GM12878 (cell line): ENCODE measurements around the gene NADSYN1. TPM values are rescaled to one million over a fixed set of nuclear protein-coding genes. Genes with fewer than 3 reads are reported as not detected.

Experiments
- CREM ChIP-seq: IDR thresholded peaks from 2 replicates; pipeline ENCODE4 v1.6.1; 2014; ENCODE audit warnings: antibody characterized with exemption, low read depth
- EP300 ChIP-seq, 2 experiments: fragments of 150-350 bp in 1 of 2; IDR thresholded peaks; 2 replicates each; pipeline ENCODE4 v1.6.1; 2011 to 2012; ENCODE audit warnings: low read depth in 2 of 2, low read length in 2 of 2, borderline replicate concordance in 1 of 2, improper control_type of control experiment in 1 of 2, inconsistent platforms in 1 of 2; ENCODE audit not compliant: control insufficient read depth in 1 of 2
- ETV6 ChIP-seq, 2 experiments: fragments of 450-650 bp in 1 of 2; IDR thresholded peaks in 1 of 2; conservative IDR thresholded peaks in 1 of 2; 2 replicates each; pipeline ENCODE4 v1.6.1; 2014; ENCODE audit warnings: antibody characterized with exemption in 1 of 2, borderline replicate concordance in 1 of 2, low read depth in 1 of 2, mild to moderate bottlenecking in 1 of 2, moderate library complexity in 1 of 2
- HDAC2 ChIP-seq: fragments of 200-600 bp; sonication (generic); IDR thresholded peaks from 2 replicates; pipeline ENCODE4 v1.6.1; 2017
- KAT2A ChIP-seq: conservative IDR thresholded peaks from 2 replicates; pipeline ENCODE4 v1.6.1; 2011; ENCODE audit warnings: low read depth, low read length; ENCODE audit not compliant: control insufficient read depth
- MLLT1 ChIP-seq: fragments of 450-650 bp; IDR thresholded peaks from 2 replicates; pipeline ENCODE4 v1.6.1; 2016; ENCODE audit warnings: mild to moderate bottlenecking
- NR2C2 ChIP-seq: IDR thresholded peaks from 2 replicates; pipeline ENCODE4 v1.6.1; 2011; ENCODE audit warnings: borderline replicate concordance, low read depth; ENCODE audit not compliant: control insufficient read depth, insufficient read length
- PRDM15 ChIP-seq: fragments of 450-650 bp; formaldehyde crosslinking; IDR thresholded peaks from 2 replicates; pipeline ENCODE4 v1.4.0; 2020; ENCODE audit warnings: mild to moderate bottlenecking, moderate library complexity
- RAD21 ChIP-seq: IDR thresholded peaks from 2 replicates; pipeline ENCODE4 v1.6.1; 2011; ENCODE audit warnings: mild to moderate bottlenecking, low read depth, low read length, moderate library complexity; ENCODE audit not compliant: insufficient read depth
- STAT1 ChIP-seq: fragments of 450-650 bp; conservative IDR thresholded peaks from 2 replicates; pipeline ENCODE4 v1.6.1; 2014; ENCODE audit warnings: antibody characterized with exemption, mild to moderate bottlenecking
- SUPT20H ChIP-seq: IDR thresholded peaks from 2 replicates; pipeline ENCODE4 v1.6.1; 2011; ENCODE audit warnings: low read depth, mild to moderate bottlenecking, low read length, moderate library complexity, borderline replicate concordance; ENCODE audit not compliant: control insufficient read depth
- TCF3 ChIP-seq: IDR thresholded peaks from 2 replicates; pipeline ENCODE4 v1.6.1; 2012; ENCODE audit warnings: low read depth, mild to moderate bottlenecking, low read length, borderline replicate concordance; ENCODE audit not compliant: insufficient read depth
- polyA plus RNA-seq, 11 experiments: library from polyadenylated mRNA; depleted of rRNA in 4 of 11; unstranded in 6 of 11; stranded (reverse) in 5 of 11; fragments of >200 nt; fragmentation: Nextera tagmentation in 4 of 11; fragmentation: Illumina TruSeq in 1 of 11; extraction: Ambion mirVana in 4 of 11; extraction: Trizol in 1 of 11; gene quantifications; 1 replicate in 1 of 11; 2 replicates in 10 of 11; pipeline versions ENCODE4 v1.2.1 to v1.2.3, GENCODE V29; 2011 to 2016; ENCODE audit warnings: inconsistent platforms in 2 of 11, missing spikeins in 2 of 11, low read depth in 1 of 11
- total RNA-seq, 4 experiments: library from RNA; depleted of rRNA in 3 of 4; stranded (reverse); fragments of >200 nt in 3 of 4; fragmentation: Illumina TruSeq in 1 of 4; extraction: Trizol in 1 of 4; gene quantifications; 2 replicates each; pipeline versions ENCODE4 v1.2.1 to v1.2.3, GENCODE V29; 2013 to 2021
- TF ChIP-seq, protein P1 (sequence below): IDR thresholded peaks from 2 replicates; pipeline ENCODE4 v1.6.1; 2012; ENCODE audit warnings: improper control_type of control experiment, low read depth, low read length; ENCODE audit not compliant: insufficient replicate concordance
- TF ChIP-seq, protein P2 (sequence below): IDR thresholded peaks from 2 replicates; pipeline ENCODE4 v1.6.1; 2011; ENCODE audit warnings: mild to moderate bottlenecking, low read depth, low read length, moderate library complexity; ENCODE audit not compliant: insufficient replicate concordance
- TF ChIP-seq, protein P3 (sequence below): IDR thresholded peaks from 2 replicates; pipeline ENCODE4 v1.6.1; 2012; ENCODE audit warnings: low read depth, low read length, improper control_type of control experiment

NADSYN1 gene
- total and polyA plus RNA-seq, 10 of the 15 experiments (the other 5 are each of a cell fraction or from before 2014, with no cell fraction given), result 12.2 to 90.2 (median 69.5) TPM

GRCh38 chr11:71418643-71419042 lies 34.4 kb upstream of the NADSYN1 start (continued):
- TF ChIP-seq MLLT1, result no peak
- no peak for TF ChIP-seq SUPT20H
- TF ChIP-seq KAT2A, result no peak
- TF ChIP-seq STAT1, result no peak
- no peak for TF ChIP-seq HDAC2
- TF ChIP-seq TCF3, result peak; percentile 98
- no peak for TF ChIP-seq ETV6 (conservative IDR thresholded peaks at IDR 0.05 in 1 of 2, IDR thresholded peaks at IDR 0.05 in 1 of 2; ENCODE audit: borderline replicate concordance in 1 of 2, low read depth in 1 of 2)
- TF ChIP-seq RAD21, result no peak
- TF ChIP-seq, protein P1, sequence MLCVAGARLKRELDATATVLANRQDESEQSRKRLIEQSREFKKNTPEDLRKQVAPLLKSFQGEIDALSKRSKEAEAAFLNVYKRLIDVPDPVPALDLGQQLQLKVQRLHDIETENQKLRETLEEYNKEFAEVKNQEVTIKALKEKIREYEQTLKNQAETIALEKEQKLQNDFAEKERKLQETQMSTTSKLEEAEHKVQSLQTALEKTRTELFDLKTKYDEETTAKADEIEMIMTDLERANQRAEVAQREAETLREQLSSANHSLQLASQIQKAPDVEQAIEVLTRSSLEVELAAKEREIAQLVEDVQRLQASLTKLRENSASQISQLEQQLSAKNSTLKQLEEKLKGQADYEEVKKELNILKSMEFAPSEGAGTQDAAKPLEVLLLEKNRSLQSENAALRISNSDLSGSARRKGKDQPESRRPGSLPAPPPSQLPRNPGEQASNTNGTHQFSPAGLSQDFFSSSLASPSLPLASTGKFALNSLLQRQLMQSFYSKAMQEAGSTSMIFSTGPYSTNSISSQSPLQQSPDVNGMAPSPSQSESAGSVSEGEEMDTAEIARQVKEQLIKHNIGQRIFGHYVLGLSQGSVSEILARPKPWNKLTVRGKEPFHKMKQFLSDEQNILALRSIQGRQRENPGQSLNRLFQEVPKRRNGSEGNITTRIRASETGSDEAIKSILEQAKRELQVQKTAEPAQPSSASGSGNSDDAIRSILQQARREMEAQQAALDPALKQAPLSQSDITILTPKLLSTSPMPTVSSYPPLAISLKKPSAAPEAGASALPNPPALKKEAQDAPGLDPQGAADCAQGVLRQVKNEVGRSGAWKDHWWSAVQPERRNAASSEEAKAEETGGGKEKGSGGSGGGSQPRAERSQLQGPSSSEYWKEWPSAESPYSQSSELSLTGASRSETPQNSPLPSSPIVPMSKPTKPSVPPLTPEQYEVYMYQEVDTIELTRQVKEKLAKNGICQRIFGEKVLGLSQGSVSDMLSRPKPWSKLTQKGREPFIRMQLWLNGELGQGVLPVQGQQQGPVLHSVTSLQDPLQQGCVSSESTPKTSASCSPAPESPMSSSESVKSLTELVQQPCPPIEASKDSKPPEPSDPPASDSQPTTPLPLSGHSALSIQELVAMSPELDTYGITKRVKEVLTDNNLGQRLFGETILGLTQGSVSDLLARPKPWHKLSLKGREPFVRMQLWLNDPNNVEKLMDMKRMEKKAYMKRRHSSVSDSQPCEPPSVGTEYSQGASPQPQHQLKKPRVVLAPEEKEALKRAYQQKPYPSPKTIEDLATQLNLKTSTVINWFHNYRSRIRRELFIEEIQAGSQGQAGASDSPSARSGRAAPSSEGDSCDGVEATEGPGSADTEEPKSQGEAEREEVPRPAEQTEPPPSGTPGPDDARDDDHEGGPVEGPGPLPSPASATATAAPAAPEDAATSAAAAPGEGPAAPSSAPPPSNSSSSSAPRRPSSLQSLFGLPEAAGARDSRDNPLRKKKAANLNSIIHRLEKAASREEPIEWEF, result no peak
- TF ChIP-seq CREM, result no peak
- TF ChIP-seq, protein P2, sequence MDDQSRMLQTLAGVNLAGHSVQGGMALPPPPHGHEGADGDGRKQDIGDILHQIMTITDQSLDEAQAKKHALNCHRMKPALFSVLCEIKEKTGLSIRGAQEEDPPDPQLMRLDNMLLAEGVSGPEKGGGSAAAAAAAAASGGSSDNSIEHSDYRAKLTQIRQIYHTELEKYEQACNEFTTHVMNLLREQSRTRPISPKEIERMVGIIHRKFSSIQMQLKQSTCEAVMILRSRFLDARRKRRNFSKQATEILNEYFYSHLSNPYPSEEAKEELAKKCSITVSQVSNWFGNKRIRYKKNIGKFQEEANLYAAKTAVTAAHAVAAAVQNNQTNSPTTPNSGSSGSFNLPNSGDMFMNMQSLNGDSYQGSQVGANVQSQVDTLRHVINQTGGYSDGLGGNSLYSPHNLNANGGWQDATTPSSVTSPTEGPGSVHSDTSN, result peak; percentile 78
- TF ChIP-seq EP300 (IDR thresholded peaks at IDR 0.05; ENCODE audit: borderline replicate concordance in 1 of 2, control insufficient read depth in 1 of 2, low read depth in 2 of 2, low read length in 2 of 2), result peak in 1 of 2 experiments; percentile 60; a peak in 1 of 4 replicates
- TF ChIP-seq, protein P3, sequence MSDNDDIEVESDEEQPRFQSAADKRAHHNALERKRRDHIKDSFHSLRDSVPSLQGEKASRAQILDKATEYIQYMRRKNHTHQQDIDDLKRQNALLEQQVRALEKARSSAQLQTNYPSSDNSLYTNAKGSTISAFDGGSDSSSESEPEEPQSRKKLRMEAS, result no peak
- no peak for TF ChIP-seq NR2C2
- TF ChIP-seq PRDM15 (CRISPR knock-in tag), result no peak
